HFFc6 (cell line): ENCODE measurements around the gene KCNG2. TPM values are rescaled to one million over a fixed set of nuclear protein-coding genes. Genes with fewer than 3 reads are reported as not detected.

Experiments used
- DNase-seq: peaks from one replicate; pipeline ENCODE4 v3.0.0-alpha.2; 2018
- H3K27ac Mint-ChIP-seq: 2 replicates; pipeline ENCODE4 v1.8.0; 2020; ENCODE audit warnings: mild to moderate bottlenecking, mixed read lengths
- H3K27me3 Mint-ChIP-seq: 2 replicates; pipeline ENCODE4 v1.8.0; 2021; ENCODE audit warnings: mild to moderate bottlenecking, moderate library complexity, mixed read lengths; ENCODE audit not compliant: insufficient read depth
- H3K36me3 Mint-ChIP-seq: 2 replicates; pipeline ENCODE4 v1.8.0; 2021; ENCODE audit warnings: low read depth, mixed read lengths
- H3K4me1 Mint-ChIP-seq: 2 replicates; pipeline ENCODE4 v1.8.0; 2020; ENCODE audit warnings: low read depth, mixed read lengths
- H3K4me3 Mint-ChIP-seq: 2 replicates; pipeline ENCODE4 v1.8.0; 2020; ENCODE audit warnings: mild to moderate bottlenecking, moderate library complexity, mixed read lengths
- H3K9me3 Mint-ChIP-seq: 2 replicates; pipeline ENCODE4 v1.8.0; 2020; ENCODE audit warnings: mild to moderate bottlenecking, mixed read lengths
- CTCF ChIP-seq: fragments of 200-600 bp; sonication (generic); IDR thresholded peaks from 2 replicates; pipeline ENCODE4 v1.5.0; 2021; ENCODE audit warnings: antibody characterized with exemption, mild to moderate bottlenecking
- total RNA-seq, 6 experiments: library from RNA; stranded (reverse); fragmentation: NEBNext Ultra II Directional; extraction: Animal tissue kit (Norgen Biotek cat#: 25700); gene quantifications; 2 replicates in 1 of 6; 3 replicates in 5 of 6; pipeline ENCODE4 v1.2.3, GENCODE V29; 2021

The KCNG2 gene
- total RNA-seq, 6 experiments from 2014 or later, result not detected

GRCh38 chr18:79914614-79915160 lies 116.9 kb downstream of the KCNG2 start:
- H3K9me3 Mint-ChIP-seq, result peaks cover 21% of the 10 kb centered on the region; the same call in 1 of the 2 replicates
- no peaks in the 10 kb centered on the region for H3K4me1 Mint-ChIP-seq
- peaks cover 60% of the 10 kb centered on the region for H3K36me3 Mint-ChIP-seq
- DNase-seq, result no peak
- H3K27ac Mint-ChIP-seq, result no peak overlapping the region
- no peak overlapping the region for H3K4me3 Mint-ChIP-seq
- H3K27me3 Mint-ChIP-seq, result no peaks in the 10 kb centered on the region; the same call in 1 of the 2 replicates
- TF ChIP-seq CTCF, result no peak

- Mint-ChIP-seq H3K4me1 (no peaks in the 10 kb centered on the region), H3K36me3 (peaks cover 57% of the 10 kb centered on the region), H3K9me3 (peaks cover 21% of the 10 kb centered on the region; the same call in 1 of the 2 replicates), H3K27ac (no peak overlapping the region), H3K27me3 (no peaks in the 10 kb centered on the region; the same call in 1 of the 2 replicates), H3K4me3 (no peak overlapping the region)
- no peak for DNase-seq
- TF ChIP-seq CTCF, result no peak
Measured at GRCh38 chr18:79915161-79916127, 117.7 kb downstream of the KCNG2 start.

- Mint-ChIP-seq H3K36me3 (peaks cover 53% of the 10 kb centered on the region), H3K4me3 (no peak overlapping the region), H3K27ac (no peak overlapping the region), H3K27me3 (no peaks in the 10 kb centered on the region; the same call in 1 of the 2 replicates), H3K9me3 (peaks cover 21% of the 10 kb centered on the region; the same call in 1 of the 2 replicates), H3K4me1 (no peaks in the 10 kb centered on the region)
- no peak for DNase-seq
- no peak for TF ChIP-seq CTCF
Measured at GRCh38 chr18:79916128-79916494, 118.4 kb downstream of the KCNG2 start.

GRCh38 chr18:79916546-79917168 lies 118.9 kb downstream of the KCNG2 start:
- TF ChIP-seq CTCF, result no peak
- Mint-ChIP-seq H3K36me3 (peaks cover 54% of the 10 kb centered on the region), H3K4me3 (no peak overlapping the region), H3K9me3 (peaks cover 21% of the 10 kb centered on the region; the same call in 1 of the 2 replicates), H3K27me3 (no peaks in the 10 kb centered on the region; the same call in 1 of the 2 replicates), H3K27ac (no peak overlapping the region), H3K4me1 (no peaks in the 10 kb centered on the region)
- DNase-seq, result no peak

- no peak for TF ChIP-seq CTCF
- peaks cover 57% of the 10 kb centered on the region for H3K36me3 Mint-ChIP-seq
- no peak overlapping the region for H3K4me3 Mint-ChIP-seq
Measured at GRCh38 chr18:79917169-79917852, 119.6 kb downstream of the KCNG2 start.

More at GRCh38 chr18:79917169-79917852, 119.6 kb downstream of the KCNG2 start:
- Mint-ChIP-seq H3K4me1 (no peaks in the 10 kb centered on the region), H3K27ac (no peak overlapping the region), H3K9me3 (peaks cover 21% of the 10 kb centered on the region; the same call in 1 of the 2 replicates), H3K27me3 (no peaks in the 10 kb centered on the region; the same call in 1 of the 2 replicates)
- DNase-seq, result no peak
